HG03066 (cell line): ENCODE measurements around the gene CTRB2.
A peak's percentile ranks its signal among the peaks of the same experiment; 100 is the strongest.

Source experiments
- ATAC-seq: cut with Tn5 transposase; IDR thresholded peaks from one replicate; pipeline ENCODE4 v1.9.1; 2021; ENCODE audit warnings: low read depth; ENCODE audit not compliant: unreplicated experiment

Gene CTRB2

GRCh38 chr16:75206749-75207451 lies at the start of gene CTRB2:
CTRB2 (minus strand) TSS chr16:75207161; CDS start chr16:75207141, 20 bp downstream.
- ATAC-seq = no peak

- ATAC-seq = no peak
These were observed 49.2 kb upstream of the CTRB2 start for GRCh38 chr16:75256059-75256571.

DNA sequence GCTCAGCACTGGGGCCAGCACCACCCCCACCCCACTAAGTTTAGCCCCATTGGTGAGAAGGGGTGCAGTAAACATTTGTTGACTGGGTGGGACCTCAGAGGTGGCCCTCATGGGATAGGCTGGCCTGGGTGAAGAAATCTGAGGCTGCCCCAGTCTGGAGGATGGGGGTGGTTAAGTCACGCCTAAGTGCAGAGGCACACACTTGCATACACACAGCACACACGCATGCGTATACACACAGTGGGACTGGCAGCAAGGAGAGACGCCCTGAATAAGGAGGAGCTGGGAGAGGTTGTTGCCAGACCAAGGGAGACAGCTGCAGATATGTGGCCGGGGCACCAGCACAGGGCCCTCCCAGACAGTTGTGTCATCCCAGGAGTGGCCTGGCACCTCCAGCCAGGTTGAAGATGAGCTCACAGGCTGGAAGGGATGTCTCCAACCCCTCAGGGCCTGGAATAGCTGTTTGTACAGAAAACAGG lies 47.4 kb upstream of the CTRB2 start:
- no peak for ATAC-seq

- no peak for ATAC-seq
These were observed 46.3 kb upstream of the CTRB2 start for GRCh38 chr16:75252946-75253911.

GRCh38 chr16:75252049-75252864 lies 45.3 kb upstream of the CTRB2 start:
- ATAC-seq = no peak

GRCh38 chr16:75251280-75252048 lies 44.5 kb upstream of the CTRB2 start, which contains the start of gene BCAR1:
BCAR1 (minus strand) TSS chr16:75251624; CDS start chr16:75251482, 142 bp downstream.
- ATAC-seq = peak; percentile 74

- peak; percentile 39 for ATAC-seq
These were observed 43.9 kb upstream of the CTRB2 start for GRCh38 chr16:75250809-75251279.

- ATAC-seq = no peak
These were observed 43.3 kb upstream of the CTRB2 start for GRCh38 chr16:75250089-75250808.

DNA sequence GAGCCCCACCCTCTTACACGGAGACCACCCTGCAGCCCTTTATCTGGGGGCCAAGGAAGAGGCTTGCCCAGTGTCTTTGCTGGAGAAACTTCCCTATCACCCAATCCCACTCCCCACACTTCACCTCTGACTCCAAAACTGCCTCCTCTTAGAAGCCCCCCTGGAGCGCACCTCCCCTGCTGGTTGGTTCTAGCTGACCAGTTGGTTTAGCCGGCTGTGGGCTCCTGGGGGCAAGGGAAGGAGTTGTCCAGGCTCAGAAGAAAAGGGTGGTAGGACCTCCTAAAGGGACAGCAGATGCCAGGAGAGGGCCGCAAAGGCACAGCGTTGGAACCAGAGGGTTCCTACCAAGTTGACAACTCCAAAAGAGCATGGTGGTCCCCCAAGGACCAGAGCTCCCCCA lies 42.5 kb upstream of the CTRB2 start:
- ATAC-seq = no peak

- ATAC-seq = no peak
These were observed 41.8 kb upstream of the CTRB2 start for GRCh38 chr16:75248536-75249380.

DNA sequence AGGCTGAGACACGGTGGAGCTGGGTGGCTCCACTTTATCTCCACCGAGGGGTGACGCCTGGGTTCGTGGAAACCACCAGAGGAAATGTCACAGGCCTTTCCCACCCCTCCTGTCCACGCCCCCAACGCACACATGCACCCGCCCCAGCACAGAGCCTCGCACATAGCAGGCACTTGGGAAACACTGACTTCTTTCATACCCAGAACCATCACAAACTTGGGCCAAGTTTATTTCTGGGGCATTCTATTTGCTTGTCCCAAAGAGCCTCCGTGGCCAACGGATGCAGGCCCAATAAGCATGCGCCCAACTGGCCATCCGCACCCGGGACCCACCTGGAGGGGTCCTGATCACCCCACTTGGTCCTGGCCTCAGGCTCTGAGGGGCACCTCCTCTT lies 41.2 kb upstream of the CTRB2 start:
- no peak for ATAC-seq

- ATAC-seq = no peak
These were observed 40.3 kb upstream of the CTRB2 start for GRCh38 chr16:75247249-75247648.

DNA sequence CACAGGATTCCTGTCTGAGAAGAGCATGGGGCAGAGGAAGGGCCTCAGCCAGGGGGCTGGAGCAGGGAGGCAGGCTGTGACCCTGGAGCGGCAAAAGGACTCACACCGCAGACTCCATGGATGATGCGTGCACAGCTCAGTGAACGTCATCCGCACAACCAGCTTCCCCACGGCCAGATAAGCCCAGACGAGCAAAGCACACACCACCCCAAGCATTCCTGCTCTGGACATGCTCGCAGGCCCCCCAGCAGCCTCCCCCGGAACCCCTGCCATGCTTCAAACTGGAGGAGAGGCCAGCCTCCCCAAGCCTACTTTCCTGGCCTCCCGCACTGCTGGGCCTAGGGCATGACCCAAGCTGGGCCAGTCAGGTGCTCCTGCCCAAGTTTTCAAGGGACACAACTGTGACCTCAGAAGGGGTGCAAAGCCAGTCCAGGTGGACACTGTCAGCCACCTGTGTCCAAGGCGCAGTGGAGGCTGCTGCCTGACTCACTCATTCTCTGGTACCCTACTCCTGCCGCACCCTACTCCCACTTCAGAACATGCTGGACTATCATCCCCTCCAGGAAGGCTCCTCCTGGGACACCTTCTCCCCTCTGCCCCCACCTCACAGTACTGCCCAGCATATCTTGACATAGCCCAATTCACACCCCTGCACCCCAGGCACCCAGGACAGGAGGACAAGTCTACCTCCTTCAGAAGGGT lies 39.7 kb upstream of the CTRB2 start:
- no peak for ATAC-seq

DNA sequence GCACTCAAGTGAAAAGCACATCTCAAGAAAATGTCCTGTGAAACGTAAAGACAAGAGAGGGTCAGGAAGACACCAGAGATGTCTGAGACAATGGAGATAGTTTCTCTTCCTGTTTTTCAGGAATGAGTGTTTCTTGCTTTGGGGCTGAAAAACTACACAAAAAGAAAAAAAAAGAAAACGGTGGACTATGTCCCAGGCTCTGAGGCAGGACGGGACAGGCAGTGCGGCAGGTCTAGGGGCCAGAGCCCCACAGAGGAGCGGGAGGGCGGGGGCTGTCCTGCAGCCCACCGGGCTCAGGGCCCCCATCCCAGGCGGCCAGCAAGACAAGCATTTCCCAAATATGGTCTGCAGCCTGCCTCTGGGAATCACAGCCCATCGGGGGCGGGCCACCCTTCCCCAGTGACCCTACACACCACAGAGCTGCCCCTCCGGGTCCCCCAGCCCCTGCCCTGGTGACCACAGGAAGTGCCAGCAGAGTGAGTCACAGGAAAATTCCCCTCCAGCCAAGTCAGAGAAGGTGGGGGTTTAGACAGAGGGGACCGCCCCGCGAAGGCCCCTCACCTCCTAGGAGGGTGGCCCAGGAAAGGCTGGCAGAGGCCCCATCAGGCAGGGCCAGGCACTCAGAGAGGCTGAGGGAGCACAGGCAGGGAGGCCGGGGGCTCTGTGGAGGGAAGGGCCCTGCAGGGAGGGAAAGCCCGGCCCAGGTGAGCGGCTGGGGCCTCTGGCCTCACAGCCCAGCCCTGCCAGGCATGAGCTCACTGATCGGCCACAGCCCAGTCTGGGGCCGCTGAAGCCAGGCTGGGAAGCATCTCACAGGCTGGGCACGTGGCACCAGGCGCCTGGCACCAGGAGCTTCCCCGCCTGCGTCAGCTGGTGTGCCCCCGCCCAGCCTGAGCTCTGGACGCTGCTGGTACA lies 38.1 kb upstream of the CTRB2 start:
- ATAC-seq = no peak

- ATAC-seq = no peak
These were observed 37.4 kb upstream of the CTRB2 start for GRCh38 chr16:75244225-75244809.

- ATAC-seq = no peak
These were observed 36.8 kb upstream of the CTRB2 start for GRCh38 chr16:75243667-75244224.
